Prostate gland (tissue), 2 donors: ENCODE results near the gene GPS2. TPM values are rescaled to one million over a fixed set of nuclear protein-coding genes. Genes with fewer than 3 reads are reported as not detected.
"Not testable (repeated sequence)": the region's sequence is repeated elsewhere in the genome, so short reads cannot be mapped to it uniquely, and the experiment has no call there.

Source experiments
- DNase-seq: peaks from one replicate; pipeline ENCODE4 v3.0.0-alpha.2; 2019; ENCODE audit warnings: low spot score
- H3K27ac ChIP-seq, 2 donors: fragments of 200-600 bp; sonication (generic); 2 replicates each; pipeline ENCODE4 v1.5.1; 2017 to 2019
- H3K27me3 ChIP-seq: fragments of 200-600 bp; sonication (generic); replicated peaks from 2 replicates; pipeline ENCODE4 v1.5.1; 2019; ENCODE audit not compliant: insufficient read depth
- H3K36me3 ChIP-seq, 2 donors: fragments of 200-600 bp; sonication (generic); 1 replicate in 1 of 2; 2 replicates in 1 of 2; pipeline versions ENCODE4 v1.5.1 to v1.8.1; 2017 to 2019
- H3K4me1 ChIP-seq: fragments of 200-600 bp; sonication (generic); replicated peaks from 2 replicates; pipeline ENCODE4 v1.5.1; 2019
- H3K4me3 ChIP-seq, 2 donors: fragments of 200-600 bp; sonication (generic); 2 replicates each; pipeline ENCODE4 v1.5.1; 2017 to 2019
- H3K9me3 ChIP-seq: fragments of 200-600 bp; sonication (generic); 2 replicates; pipeline ENCODE4 v1.5.1; 2017
- CTCF ChIP-seq, 4 experiments: fragments of 200-600 bp in 2 of 4; fragments of 450-650 bp in 2 of 4; sonication (generic) in 2 of 4; IDR thresholded peaks; 1 replicate in 3 of 4; 2 replicates in 1 of 4; pipeline ENCODE4 v1.5.1; 2016 to 2019; ENCODE audit warnings: antibody characterized with exemption in 4 of 4, mild to moderate bottlenecking in 2 of 4, moderate library complexity in 2 of 4
- POLR2A ChIP-seq: fragments of 450-650 bp; IDR thresholded peaks from one replicate; pipeline ENCODE4 v1.6.1; 2016; ENCODE audit warnings: antibody characterized with exemption, mild to moderate bottlenecking
- POLR2AphosphoS5 ChIP-seq: sonication (generic); formaldehyde crosslinking; IDR thresholded peaks from one replicate; pipeline ENCODE4 v1.6.1; 2017; ENCODE audit warnings: antibody characterized with exemption
- WGBS: methylation state at CpG from one replicate; pipeline ENCODE4 v1.1.5; 2018; 5-methylcytosine and 5-hydroxymethylcytosine counted together
- intact Hi-C: fragments of 100-400 bp; cut with DNase I; formaldehyde crosslinking; loops from one replicate; pipeline ENCODE4 v1.14.2; 2022
- total RNA-seq, 2 donors: library from RNA; depleted of rRNA; stranded (reverse); fragments of >200 nt; gene quantifications; one replicate each; pipeline ENCODE4 v1.1.0, GENCODE V29; 2016

Gene GPS2
- total RNA-seq, 2 donors from 2014 or later: 88.4 to 140 TPM

GRCh38 chr17:7340179-7340578 is 25.0 kb upstream of the GPS2 start:
- intact Hi-C loops: no loop called here
- no peak overlapping the region for H3K4me3 ChIP-seq
- H3K4me1 ChIP-seq: no peaks in the 10 kb centered on the region
- DNase-seq: no peak
- no peaks in the 10 kb centered on the region for H3K9me3 ChIP-seq
- no peaks in the 10 kb centered on the region for H3K27me3 ChIP-seq
- WGBS: 32% methylated on average over 2 of the region's 2 CpGs
- TF ChIP-seq POLR2AphosphoS5 (peak; percentile 33), CTCF (IDR thresholded peaks at IDR 0.05) (no peak)
- H3K36me3 ChIP-seq: no peaks in the 10 kb centered on the region
- no peak overlapping the region for H3K27ac ChIP-seq

GRCh38 chr17:7337600-7337999 is 22.4 kb upstream of the GPS2 start:
- DNase-seq, H3K4me1 ChIP-seq, H3K36me3 ChIP-seq, H3K27ac ChIP-seq, H3K27me3 ChIP-seq, H3K9me3 ChIP-seq, intact Hi-C loops, H3K4me3 ChIP-seq: not testable (repeated sequence)
- 72% methylated on average over 7 of the region's 7 CpGs for WGBS

GRCh38 chr17:7336240-7337175 is 21.3 kb upstream of the GPS2 start, which contains the start of gene ACAP1:
Gene ACAP1 (plus strand): TSS chr17:7336529. CDS start chr17:7336735, 206 bp downstream.
- Histone ChIP-seq H3K27ac (no peak within 1 kb of the TSS), H3K27me3 (no peaks in the 10 kb centered on the region), H3K9me3 (no peaks in the 10 kb centered on the region), H3K4me1 (no peaks in the 10 kb centered on the region), H3K4me3 (no peak within 1 kb of the TSS), H3K36me3 (no peaks in the 10 kb centered on the region)
- DNase-seq: no peak
- TF ChIP-seq CTCF (IDR thresholded peaks at IDR 0.05): no peak
- TF ChIP-seq POLR2AphosphoS5: no peak
- TF ChIP-seq POLR2A: no peak
- intact Hi-C loops: no loop called here
- WGBS: 40% methylated on average over 17 of the region's 17 CpGs

GRCh38 chr17:7335765-7336164 is 20.6 kb upstream of the GPS2 start:
- H3K4me1 ChIP-seq, H3K27me3 ChIP-seq, H3K27ac ChIP-seq, H3K4me3 ChIP-seq, H3K36me3 ChIP-seq, intact Hi-C loops, H3K9me3 ChIP-seq, DNase-seq: not testable (repeated sequence)
- 86% methylated on average over 13 of the region's 13 CpGs for WGBS

- no peaks in the 10 kb centered on the region for H3K9me3 ChIP-seq
- H3K4me3 ChIP-seq: no peak overlapping the region
- no peak for DNase-seq
- peaks cover 6% of the 10 kb centered on the region for H3K4me1 ChIP-seq
- intact Hi-C loops: no loop called here
- H3K27ac ChIP-seq: no peak overlapping the region
- no peaks in the 10 kb centered on the region for H3K27me3 ChIP-seq
- H3K36me3 ChIP-seq: no peaks in the 10 kb centered on the region
- 82% methylated on average over 3 of the region's 3 CpGs for WGBS
- no peak for TF ChIP-seq POLR2A
- TF ChIP-seq POLR2AphosphoS5: no peak
- no peak for TF ChIP-seq CTCF (IDR thresholded peaks at IDR 0.05)
Measured at GRCh38 chr17:7334938-7335538, 19.9 kb upstream of the GPS2 start.

- H3K9me3 ChIP-seq, intact Hi-C loops, H3K36me3 ChIP-seq, H3K27ac ChIP-seq, H3K4me3 ChIP-seq, H3K27me3 ChIP-seq, H3K4me1 ChIP-seq, DNase-seq: not testable (repeated sequence)
- 42% methylated on average over 14 of the region's 14 CpGs for WGBS
Measured at GRCh38 chr17:7332600-7333069, 17.5 kb upstream of the GPS2 start.
